Panc1 (cell line): ENCODE data around the gene COL26A1.

ENCODE experiments used
- CTCF ChIP-seq: fragments of 450-650 bp; IDR thresholded peaks from 2 replicates; pipeline ENCODE4 v1.5.1; 2017; ENCODE audit warnings: mild to moderate bottlenecking
- POLR2AphosphoS5 ChIP-seq: IDR thresholded peaks from 2 replicates; pipeline ENCODE4 v1.6.1; 2012; ENCODE audit warnings: mild to moderate bottlenecking, low read depth, low read length, moderate library complexity
- REST ChIP-seq, 2 experiments: IDR thresholded peaks; 2 replicates each; pipeline ENCODE4 v1.6.1; 2011 to 2012; ENCODE audit warnings: low read depth in 2 of 2, control low read depth in 1 of 2, low read length in 1 of 2, mild to moderate bottlenecking in 1 of 2, moderate library complexity in 1 of 2; ENCODE audit not compliant: insufficient read depth in 1 of 2
- TCF7L2 ChIP-seq: IDR thresholded peaks from 2 replicates; pipeline ENCODE4 v1.6.1; 2011; ENCODE audit warnings: mild to moderate bottlenecking, low read depth, low read length, inconsistent platforms

GRCh38 chr7:101457001-101457750 lies 94.5 kb downstream of the COL26A1 start:
- TF ChIP-seq CTCF (no peak), REST (IDR thresholded peaks at IDR 0.05; ENCODE audit: insufficient read depth in 1 of 2, low read depth in 2 of 2, low read length in 1 of 2) (no peak), TCF7L2 (no peak), POLR2AphosphoS5 (no peak)
